GM21526 (cell line): ENCODE data around the gene MAP1B.
A peak's percentile ranks its signal among the peaks of the same experiment; 100 is the strongest.

Experiments
- ATAC-seq: cut with Tn5 transposase; IDR thresholded peaks from one replicate; pipeline ENCODE4 v1.9.1; 2021; ENCODE audit warnings: moderate library complexity; ENCODE audit not compliant: unreplicated experiment, low FRiP score

MAP1B gene

DNA sequence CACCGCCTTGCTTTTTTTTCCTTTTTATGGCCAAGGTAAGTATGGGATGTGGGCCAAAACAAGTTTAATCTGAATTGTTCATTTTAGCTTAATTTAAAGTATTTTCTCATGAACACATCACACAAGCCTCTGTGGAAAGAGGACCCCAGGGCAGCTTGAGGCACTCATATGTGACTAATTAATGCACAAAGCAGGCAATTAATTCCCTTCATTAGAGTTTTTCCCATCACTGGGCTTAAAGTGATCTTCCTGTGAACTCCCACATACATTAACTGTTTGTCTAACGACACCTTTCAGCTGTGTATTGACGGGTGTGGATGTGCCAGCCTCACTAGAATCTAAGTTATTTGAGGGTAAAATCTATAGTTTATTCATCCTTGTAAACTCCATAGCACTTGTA lies 109.5 kb downstream of the MAP1B start:
- no peak for ATAC-seq

- ATAC-seq, result no peak
Measured at GRCh38 chr5:72221099-72221498, 113.8 kb downstream of the MAP1B start.

DNA sequence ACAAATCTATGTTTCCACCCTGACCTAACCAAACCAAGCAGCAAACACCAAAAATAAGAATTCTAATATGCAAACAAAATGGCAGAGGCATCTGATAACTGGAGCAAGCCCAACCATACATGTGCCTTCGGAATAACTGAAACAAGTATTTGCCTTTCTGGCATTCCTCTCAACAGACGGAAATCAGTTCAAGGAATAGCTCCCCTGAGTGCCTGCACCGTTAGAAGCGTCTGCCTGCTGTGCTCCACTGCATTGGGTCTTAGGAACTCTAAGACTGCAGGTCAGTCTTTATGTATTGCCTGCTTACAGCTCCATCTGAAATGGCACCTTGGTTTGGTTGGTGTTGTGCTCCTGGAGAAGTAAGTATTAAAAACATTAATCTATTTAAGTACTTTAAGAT lies 114.3 kb downstream of the MAP1B start:
- no peak for ATAC-seq

DNA sequence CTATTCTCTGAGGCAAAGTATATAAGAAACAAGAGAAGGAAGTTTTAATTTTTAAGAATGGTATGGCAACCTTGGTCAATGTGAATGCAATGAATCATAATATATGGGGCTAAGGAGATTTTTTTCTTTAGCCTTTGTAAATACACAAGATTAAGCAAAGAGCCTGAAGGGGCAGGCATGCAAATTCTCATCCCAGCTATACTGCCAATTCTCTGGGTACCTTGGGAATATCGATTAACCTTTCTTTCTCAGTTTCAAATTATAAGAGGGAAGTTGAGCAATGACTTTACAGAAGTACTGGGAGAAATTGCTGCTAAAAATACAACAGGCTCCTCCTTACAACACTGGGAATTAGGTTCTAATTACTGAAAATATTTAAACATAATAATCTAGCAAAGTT lies 115.2 kb downstream of the MAP1B start:
- ATAC-seq, result no peak

GRCh38 chr5:72223371-72223770 lies 116.1 kb downstream of the MAP1B start:
- no peak for ATAC-seq

- ATAC-seq, result no peak
Measured at GRCh38 chr5:72224946-72225463, 117.7 kb downstream of the MAP1B start.

DNA sequence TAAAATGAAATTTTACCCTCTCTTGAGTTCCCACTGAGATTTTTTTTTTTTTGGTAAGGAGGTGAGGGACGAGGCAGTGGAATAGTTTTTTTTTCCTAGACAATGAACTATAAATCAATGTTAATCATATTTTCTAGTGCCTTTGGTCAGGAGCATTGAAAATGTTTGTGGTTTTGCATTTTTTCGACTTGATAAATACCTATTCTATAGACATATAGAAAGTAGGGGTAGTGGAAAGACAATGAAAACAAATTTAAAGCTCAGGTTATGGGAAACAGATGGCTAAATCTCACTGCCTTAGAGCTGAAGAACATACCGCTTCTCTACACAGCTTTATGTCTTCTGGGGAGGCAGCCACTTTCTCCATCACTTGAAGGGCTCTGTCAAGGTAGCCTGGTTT lies 118.5 kb downstream of the MAP1B start:
- ATAC-seq, result no peak

DNA sequence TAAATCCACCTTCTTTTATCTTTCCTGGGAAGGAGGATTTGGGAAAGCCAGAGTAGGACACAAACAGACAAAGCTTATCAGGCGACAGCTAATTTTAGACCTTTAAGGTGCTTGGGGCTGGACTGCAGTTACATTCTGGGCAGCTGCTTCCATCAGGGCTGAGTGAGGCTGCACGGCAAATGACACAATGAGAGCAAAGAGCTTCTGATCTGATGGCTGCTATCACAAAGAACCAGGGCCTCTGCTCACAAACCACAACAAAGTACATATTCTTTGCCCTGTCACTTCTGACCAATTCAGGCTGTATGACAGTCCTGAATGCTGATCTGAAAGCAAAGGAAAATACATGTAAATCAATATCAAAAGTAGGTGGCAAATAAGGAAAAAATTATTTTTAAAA lies 119.7 kb downstream of the MAP1B start:
- ATAC-seq, result no peak

DNA sequence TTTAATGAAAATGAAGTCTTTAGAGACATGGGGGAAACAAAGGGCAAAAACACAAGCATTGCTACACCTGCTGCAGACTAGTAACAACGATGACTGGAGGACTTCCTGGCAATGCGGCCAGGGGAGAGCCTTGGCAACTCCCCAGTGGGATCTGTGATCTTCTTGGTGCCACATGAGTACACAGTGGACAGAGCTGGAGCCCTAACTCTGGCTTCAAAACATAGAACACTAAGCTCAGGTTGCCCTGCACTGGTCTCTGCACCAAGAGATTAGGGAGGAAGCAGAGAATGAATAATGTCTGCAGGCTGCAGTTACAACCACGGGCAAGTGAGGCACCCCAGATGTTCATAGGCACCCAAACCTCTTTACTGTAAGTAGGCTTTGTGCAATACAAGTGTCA lies 121.7 kb downstream of the MAP1B start:
- no peak for ATAC-seq

DNA sequence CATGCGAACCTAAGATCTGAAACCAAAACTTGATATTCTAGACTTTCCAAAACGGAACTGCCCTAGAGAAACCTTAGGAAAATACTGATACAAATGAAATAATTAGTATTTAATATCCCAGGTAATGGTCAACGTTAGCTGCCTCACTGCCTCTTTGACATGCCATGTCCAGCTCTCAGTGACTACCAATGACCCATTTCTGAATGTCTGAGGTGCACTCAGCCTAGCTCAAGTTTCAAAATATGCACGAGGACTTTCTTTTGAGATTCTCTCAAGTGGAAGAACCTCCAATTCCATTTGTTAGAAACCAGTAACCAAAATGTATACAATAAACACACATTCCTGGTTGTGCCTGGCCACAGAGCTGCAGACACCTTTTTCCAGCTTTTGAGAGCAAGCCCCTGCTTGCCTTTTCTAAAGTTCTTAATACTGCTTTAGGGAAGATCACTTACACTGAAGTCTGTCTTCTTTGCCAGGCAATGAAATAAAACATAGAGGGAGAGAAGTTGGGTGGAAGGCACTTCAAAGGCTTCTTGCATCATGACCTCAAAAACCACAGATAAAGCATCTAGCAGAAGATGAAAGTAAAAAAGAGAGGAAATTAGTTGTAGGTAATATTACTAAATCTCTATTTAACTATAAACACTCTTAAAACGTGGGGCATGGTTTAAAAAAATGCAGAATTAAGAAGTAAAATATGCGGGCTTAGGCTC lies 124.9 kb downstream of the MAP1B start:
- ATAC-seq, result no peak

- ATAC-seq, result no peak
Measured at GRCh38 chr5:72232838-72233237, 125.6 kb downstream of the MAP1B start.

GRCh38 chr5:72233835-72234234 lies 126.6 kb downstream of the MAP1B start:
- no peak for ATAC-seq

DNA sequence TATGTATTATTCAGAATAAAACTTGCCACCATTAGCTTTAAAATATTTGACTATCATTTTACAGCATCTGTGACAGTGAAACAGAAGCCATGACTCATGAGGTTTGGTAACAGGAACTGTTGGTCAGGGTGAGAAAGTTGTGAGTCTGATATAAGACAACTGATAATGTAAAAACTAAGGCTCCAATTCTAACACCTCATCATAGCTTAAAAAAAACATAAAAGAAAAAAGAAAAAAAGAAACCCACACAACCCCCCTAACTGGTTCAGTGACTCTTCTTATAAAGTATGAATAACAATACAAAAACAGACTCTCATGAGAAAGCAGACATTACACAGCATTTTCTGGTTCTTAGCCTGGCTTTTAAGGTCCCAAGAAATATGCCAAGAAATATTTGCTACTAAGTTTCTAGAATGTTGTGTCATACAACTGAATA lies 127.0 kb downstream of the MAP1B start:
- ATAC-seq, result peak; percentile 59

- ATAC-seq, result no peak
Measured at GRCh38 chr5:72234868-72235267, 127.6 kb downstream of the MAP1B start.

GRCh38 chr5:72235725-72236124 lies 128.4 kb downstream of the MAP1B start:
- ATAC-seq, result no peak

- ATAC-seq, result no peak
Measured at GRCh38 chr5:72237415-72237814, 130.1 kb downstream of the MAP1B start.

GRCh38 chr5:72237879-72238278 lies 130.6 kb downstream of the MAP1B start:
- ATAC-seq, result no peak

- ATAC-seq, result no peak
Measured at GRCh38 chr5:72238712-72239445, 131.6 kb downstream of the MAP1B start.

- no peak for ATAC-seq
Measured at GRCh38 chr5:72241346-72242003, 134.2 kb downstream of the MAP1B start.

- ATAC-seq, result no peak
Measured at GRCh38 chr5:72242796-72243475, 135.7 kb downstream of the MAP1B start.

DNA sequence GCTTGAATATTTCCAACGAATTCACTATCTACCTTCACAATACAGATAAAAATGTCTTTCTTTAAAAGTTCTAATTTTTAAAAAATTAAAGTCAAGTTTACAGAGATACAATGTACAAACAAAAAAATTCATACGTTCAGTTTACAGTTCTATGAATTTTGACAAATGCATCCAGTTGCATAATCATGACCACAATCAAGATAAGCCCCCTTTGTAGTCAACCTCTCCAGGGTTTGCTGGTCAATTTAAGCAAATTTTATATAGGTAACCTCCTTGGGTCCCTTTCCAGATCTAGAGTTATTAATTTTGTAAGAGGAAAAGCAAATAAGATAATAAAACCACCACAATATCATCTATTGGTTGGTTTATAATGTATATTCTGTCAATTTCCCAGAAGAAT lies 136.4 kb downstream of the MAP1B start:
- ATAC-seq, result no peak
